ENCODE results near the gene LPCAT2. TPM values are rescaled to one million over a fixed set of nuclear protein-coding genes. Genes with fewer than 3 reads are reported as not detected.

Gene LPCAT2
- total RNA-seq, 4 donors from 2014 or later, result 4.6 to 66.0 (median 10.9) TPM

DNA sequence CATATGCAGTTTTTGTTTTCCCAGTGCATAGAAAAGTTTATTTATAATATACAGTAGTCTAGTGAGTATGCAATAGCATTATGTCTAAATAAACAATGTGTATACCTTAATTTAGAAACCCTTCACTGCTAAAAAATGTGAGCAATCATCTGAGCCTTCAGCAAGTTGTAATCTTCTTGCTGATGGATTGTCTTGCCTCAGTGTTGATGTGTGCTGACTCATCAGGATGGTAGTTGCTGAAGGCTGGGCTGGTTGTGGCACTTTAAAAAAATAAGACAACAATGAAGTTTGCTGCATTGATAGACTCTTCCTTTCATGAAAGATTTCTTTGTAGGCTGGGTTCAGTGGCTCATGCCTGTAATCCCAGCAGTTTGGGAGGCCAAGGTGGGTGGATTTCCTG lies 43.7 kb downstream of the LPCAT2 start:
- H3K9me3 ChIP-seq, result no peaks in the 10 kb centered on the region
- H3K4me1 ChIP-seq, result no peaks in the 10 kb centered on the region
- DNase-seq, result no peak
- H3K27ac ChIP-seq, result no peak overlapping the region
- H3K4me3 ChIP-seq, result no peak overlapping the region
- TF ChIP-seq, protein P1, sequence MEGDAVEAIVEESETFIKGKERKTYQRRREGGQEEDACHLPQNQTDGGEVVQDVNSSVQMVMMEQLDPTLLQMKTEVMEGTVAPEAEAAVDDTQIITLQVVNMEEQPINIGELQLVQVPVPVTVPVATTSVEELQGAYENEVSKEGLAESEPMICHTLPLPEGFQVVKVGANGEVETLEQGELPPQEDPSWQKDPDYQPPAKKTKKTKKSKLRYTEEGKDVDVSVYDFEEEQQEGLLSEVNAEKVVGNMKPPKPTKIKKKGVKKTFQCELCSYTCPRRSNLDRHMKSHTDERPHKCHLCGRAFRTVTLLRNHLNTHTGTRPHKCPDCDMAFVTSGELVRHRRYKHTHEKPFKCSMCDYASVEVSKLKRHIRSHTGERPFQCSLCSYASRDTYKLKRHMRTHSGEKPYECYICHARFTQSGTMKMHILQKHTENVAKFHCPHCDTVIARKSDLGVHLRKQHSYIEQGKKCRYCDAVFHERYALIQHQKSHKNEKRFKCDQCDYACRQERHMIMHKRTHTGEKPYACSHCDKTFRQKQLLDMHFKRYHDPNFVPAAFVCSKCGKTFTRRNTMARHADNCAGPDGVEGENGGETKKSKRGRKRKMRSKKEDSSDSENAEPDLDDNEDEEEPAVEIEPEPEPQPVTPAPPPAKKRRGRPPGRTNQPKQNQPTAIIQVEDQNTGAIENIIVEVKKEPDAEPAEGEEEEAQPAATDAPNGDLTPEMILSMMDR (IDR thresholded peaks at IDR 0.05), result no peak
- no peak for TF ChIP-seq POLR2A (IDR thresholded peaks at IDR 0.05)
- H3K36me3 ChIP-seq, result peaks cover 0 to 5% (median 0%) of the 10 kb centered on the region in 3 donors
- no peaks in the 10 kb centered on the region for H3K27me3 ChIP-seq

DNA sequence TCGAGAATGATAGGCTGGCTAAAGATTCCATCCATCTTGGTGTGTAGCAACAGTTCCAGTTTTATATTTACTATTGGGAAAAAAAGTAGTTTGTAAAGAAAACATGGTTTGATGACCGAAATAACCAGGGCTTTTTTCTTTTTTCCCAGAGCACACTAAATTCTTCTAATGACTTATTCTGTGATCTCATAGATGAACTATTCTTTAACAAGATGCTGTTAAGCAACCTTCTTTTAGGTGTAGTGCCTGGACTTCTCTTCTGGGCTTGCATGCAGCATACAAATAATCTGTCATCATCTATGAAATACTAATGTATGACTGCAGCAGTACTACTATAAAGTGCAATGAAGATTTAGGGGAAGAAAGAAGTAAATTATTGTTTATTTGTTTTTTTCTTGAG lies 46.6 kb downstream of the LPCAT2 start:
- peaks cover 0 to 5% (median 0%) of the 10 kb centered on the region in 3 donors for H3K36me3 ChIP-seq
- no peak overlapping the region for H3K27ac ChIP-seq
- no peaks in the 10 kb centered on the region for H3K4me1 ChIP-seq
- TF ChIP-seq, protein P1 (IDR thresholded peaks at IDR 0.05), result no peak
- no peak for TF ChIP-seq POLR2A (IDR thresholded peaks at IDR 0.05)
- H3K27me3 ChIP-seq, result no peaks in the 10 kb centered on the region
- no peaks in the 10 kb centered on the region for H3K9me3 ChIP-seq
- no peak for DNase-seq
- H3K4me3 ChIP-seq, result no peak overlapping the region

DNA sequence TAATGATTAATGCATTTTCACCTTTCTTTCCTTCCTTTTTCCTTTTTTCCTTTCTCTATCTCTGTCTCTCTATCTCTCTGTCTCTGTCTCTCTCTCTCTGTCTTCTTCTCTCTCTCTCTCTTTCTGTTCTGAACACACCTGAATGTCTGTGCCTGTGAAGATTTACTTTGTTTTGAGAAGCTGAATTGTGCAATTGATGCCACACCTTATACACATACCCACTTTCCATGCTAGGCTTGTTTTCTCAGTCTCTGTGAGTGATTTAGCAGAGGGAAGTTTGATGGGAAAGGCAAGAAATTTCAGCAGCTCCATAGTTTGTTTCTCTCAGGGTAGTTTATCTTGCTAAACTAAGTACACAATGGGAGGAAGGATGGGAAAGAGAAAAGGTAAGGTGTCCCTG lies 48.3 kb downstream of the LPCAT2 start:
- no peaks in the 10 kb centered on the region for H3K27me3 ChIP-seq
- H3K4me1 ChIP-seq, result no peaks in the 10 kb centered on the region
- no peak for TF ChIP-seq POLR2A (IDR thresholded peaks at IDR 0.05)
- TF ChIP-seq, protein P1 (IDR thresholded peaks at IDR 0.05), result no peak
- no peak for DNase-seq
- H3K9me3 ChIP-seq, result no peaks in the 10 kb centered on the region
- peaks cover 0 to 5% (median 0%) of the 10 kb centered on the region in 3 donors for H3K36me3 ChIP-seq
- no peak overlapping the region for H3K4me3 ChIP-seq
- H3K27ac ChIP-seq, result no peak overlapping the region

DNA sequence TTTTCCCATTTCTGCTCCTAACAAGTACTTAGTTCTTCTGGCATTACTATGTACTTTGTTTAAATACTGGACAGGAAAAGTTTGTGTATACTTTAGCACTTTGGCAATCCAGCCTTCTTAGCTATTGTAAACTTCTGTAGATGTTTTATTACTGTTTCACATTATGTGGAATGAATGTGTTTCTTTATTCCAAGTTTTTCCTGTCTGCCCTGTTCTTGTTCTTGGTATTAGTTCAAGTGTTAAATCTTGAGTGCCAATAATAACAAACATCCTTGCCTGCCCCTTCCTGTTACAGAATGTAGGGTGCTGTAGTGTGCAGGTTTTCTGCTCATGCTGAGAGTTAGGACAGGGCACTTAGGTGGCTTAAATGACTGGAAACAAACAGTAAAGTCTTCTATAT lies 50.4 kb downstream of the LPCAT2 start:
- Histone ChIP-seq H3K27me3 (no peaks in the 10 kb centered on the region), H3K9me3 (no peaks in the 10 kb centered on the region), H3K4me3 (no peak overlapping the region), H3K36me3 (no peaks in the 10 kb centered on the region), H3K4me1 (no peaks in the 10 kb centered on the region), H3K27ac (no peak overlapping the region)
- TF ChIP-seq POLR2A (IDR thresholded peaks at IDR 0.05), result no peak
- TF ChIP-seq, protein P1 (IDR thresholded peaks at IDR 0.05), result no peak
- DNase-seq, result no peak

DNA sequence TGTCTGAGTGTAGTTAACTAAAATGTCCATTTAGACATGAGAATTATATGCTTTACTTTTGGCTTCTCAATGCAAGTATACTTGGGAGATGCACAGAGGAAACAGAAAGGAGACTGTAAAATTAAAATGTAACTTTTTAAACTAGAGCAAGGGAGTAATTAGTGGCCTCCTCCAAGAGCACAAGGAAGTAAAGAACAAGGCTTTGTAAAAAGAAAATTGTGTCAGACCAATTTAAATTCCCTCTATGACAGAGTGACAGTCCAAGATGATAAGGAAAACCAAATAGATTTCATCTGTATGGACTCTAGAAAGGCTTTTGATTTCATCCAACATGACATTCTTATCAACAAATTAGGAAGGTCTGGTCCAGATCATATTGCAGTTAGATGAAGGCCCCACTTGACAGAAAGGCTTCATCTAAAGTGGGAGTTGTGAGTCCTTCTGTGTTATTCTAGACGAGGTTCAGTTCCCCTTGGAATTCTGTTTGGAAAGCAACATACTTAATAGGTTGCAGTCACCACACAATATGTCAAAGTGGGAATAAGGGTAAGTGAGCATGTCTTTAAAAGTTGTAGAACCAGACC lies 51.2 kb downstream of the LPCAT2 start:
- no peaks in the 10 kb centered on the region for H3K9me3 ChIP-seq
- DNase-seq, result no peak
- no peak overlapping the region for H3K27ac ChIP-seq
- no peaks in the 10 kb centered on the region for H3K27me3 ChIP-seq
- H3K36me3 ChIP-seq, result no peaks in the 10 kb centered on the region
- TF ChIP-seq POLR2A (IDR thresholded peaks at IDR 0.05), result no peak
- TF ChIP-seq, protein P1 (IDR thresholded peaks at IDR 0.05), result no peak
- no peak overlapping the region for H3K4me3 ChIP-seq
- H3K4me1 ChIP-seq, result no peaks in the 10 kb centered on the region

All from Peyer's patch (tissue), 4 donors.